Measurements from ENCODE around the gene SLC45A3. TPM values are rescaled to one million over a fixed set of nuclear protein-coding genes. Genes with fewer than 3 reads are reported as not detected.

The SLC45A3 gene
- polyA plus RNA-seq, 1 donor from 2014 or later = 0.53 TPM

DNA sequence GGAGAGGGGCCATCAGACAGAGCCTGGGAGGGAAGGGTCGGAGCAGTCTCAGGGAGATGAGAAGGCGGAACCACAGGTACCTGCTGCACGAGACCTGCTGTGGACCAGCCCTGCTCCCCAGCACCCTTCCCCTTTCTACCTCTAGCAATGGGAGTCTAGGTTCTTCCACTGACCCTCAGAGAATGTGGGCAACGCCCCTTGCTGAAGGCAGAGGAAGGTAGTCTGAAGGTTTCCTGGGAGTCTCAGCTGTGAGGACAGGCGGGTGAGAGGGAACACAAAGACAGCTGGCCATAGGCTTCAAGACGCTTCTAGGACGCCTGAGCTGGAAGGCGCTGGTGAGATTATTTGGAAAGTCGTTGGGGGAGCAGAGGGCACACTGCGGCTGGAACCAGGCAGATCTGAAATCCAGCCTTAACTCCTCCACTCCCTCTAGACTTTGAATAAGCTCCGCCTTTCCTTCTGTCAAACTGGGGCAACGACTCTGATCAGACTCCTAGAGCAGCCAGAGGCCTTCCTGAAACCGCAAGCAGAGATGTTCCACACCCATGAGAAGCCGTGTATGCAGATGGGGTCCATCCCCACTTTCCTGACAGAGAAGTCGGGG, 18.1 kb downstream of the SLC45A3 start:
- H3K9ac ChIP-seq (ENCODE audit: low read length) = no peak overlapping the region
- H2AFZ ChIP-seq (ENCODE audit: low read depth, low read length) = no peak overlapping the region
- H3K36me3 ChIP-seq (ENCODE audit: insufficient read depth, low read length) = no peaks in the 10 kb centered on the region
- H3K27ac ChIP-seq (ENCODE audit: low read length) = no peak overlapping the region
- no peaks in the 10 kb centered on the region for H3F3A ChIP-seq (ENCODE audit: insufficient read depth, low read length, poor library complexity, severe bottlenecking)
- H3K79me2 ChIP-seq (replicated peaks; ENCODE audit: insufficient read depth, low read length) = no peaks in the 10 kb centered on the region
- no peaks in the 10 kb centered on the region for H3K9me3 ChIP-seq (ENCODE audit: low read length)
- no peak overlapping the region for H3K4me3 ChIP-seq (ENCODE audit: low read length)
- H4K20me1 ChIP-seq (ENCODE audit: insufficient read depth) = no peaks in the 10 kb centered on the region
- no peaks in the 10 kb centered on the region for H3K27me3 ChIP-seq (ENCODE audit: insufficient read depth, low read depth, low read length)
- H3K4me2 ChIP-seq (ENCODE audit: low read length) = no peak overlapping the region
- no peak for TF ChIP-seq EZH2 (IDR thresholded peaks at IDR 0.05; ENCODE audit: borderline replicate concordance, insufficient read depth, low read length, poor library complexity, severe bottlenecking)
- TF ChIP-seq POLR2AphosphoS5 (IDR thresholded peaks at IDR 0.05) = no peak
- TF ChIP-seq SMC3 (conservative IDR thresholded peaks at IDR 0.05; ENCODE audit: poor library complexity) = no peak
- no peaks in the 10 kb centered on the region for H3K9me2 ChIP-seq (ENCODE audit: insufficient read depth, low read length)

DNA sequence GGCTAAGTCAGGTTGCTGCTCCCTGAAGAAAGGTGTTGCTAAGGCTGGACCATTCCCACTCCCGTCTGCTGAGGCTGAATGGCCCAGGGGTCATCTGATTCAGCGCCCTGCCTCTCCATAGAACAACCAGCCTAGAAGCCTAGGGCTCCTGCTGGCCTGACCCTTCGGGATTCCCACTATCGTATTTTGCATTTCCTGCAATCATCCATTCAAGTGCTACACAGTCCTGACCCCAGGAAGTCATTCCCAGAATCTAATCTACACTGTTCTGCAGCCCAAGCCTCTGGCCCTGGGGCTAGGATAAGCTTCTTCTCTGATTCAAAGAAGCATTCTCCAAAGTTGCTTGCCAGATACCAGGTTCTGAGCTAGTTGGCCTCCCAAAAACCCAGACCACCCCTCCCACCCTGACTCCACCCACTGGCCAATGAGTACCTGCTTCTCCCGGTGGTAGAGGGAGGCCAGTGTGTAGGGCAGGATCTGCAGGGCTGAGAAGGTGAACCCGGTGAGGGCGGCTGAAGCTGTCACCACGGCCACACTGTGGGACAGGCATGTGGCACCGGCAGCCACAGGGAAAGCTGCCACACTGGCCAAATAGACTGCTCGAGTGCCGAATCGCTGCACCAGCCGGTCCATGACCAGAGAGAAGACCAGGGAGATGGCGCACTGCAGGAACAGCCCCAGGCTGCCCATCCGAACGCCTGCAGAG, 18.7 kb downstream of the SLC45A3 start:
- no peak overlapping the region for H3K9ac ChIP-seq (ENCODE audit: low read length)
- H3K9me2 ChIP-seq (ENCODE audit: insufficient read depth, low read length) = no peaks in the 10 kb centered on the region
- H3K36me3 ChIP-seq (ENCODE audit: insufficient read depth, low read length) = no peaks in the 10 kb centered on the region
- no peaks in the 10 kb centered on the region for H3K27me3 ChIP-seq (ENCODE audit: insufficient read depth, low read depth, low read length)
- no peak overlapping the region for H3K27ac ChIP-seq (ENCODE audit: low read length)
- H3K4me2 ChIP-seq (ENCODE audit: low read length) = no peak overlapping the region
- no peaks in the 10 kb centered on the region for H3K9me3 ChIP-seq (ENCODE audit: low read length)
- H3K4me3 ChIP-seq (ENCODE audit: low read length) = no peak overlapping the region
- TF ChIP-seq RAD21 (conservative IDR thresholded peaks at IDR 0.05) (no peak), TAF1 (IDR thresholded peaks at IDR 0.05; ENCODE audit: low read depth) (no peak), SMC3 (conservative IDR thresholded peaks at IDR 0.05; ENCODE audit: poor library complexity) (no peak), EZH2 (IDR thresholded peaks at IDR 0.05; ENCODE audit: borderline replicate concordance, insufficient read depth, low read length, poor library complexity, severe bottlenecking) (no peak), POLR2AphosphoS5 (IDR thresholded peaks at IDR 0.05) (no peak), EP300 (conservative IDR thresholded peaks at IDR 0.05; ENCODE audit: poor library complexity, severe bottlenecking) (no peak), MXI1 (conservative IDR thresholded peaks at IDR 0.05; ENCODE audit: poor library complexity, severe bottlenecking) (no peak)
- TF ChIP-seq, protein P1, sequence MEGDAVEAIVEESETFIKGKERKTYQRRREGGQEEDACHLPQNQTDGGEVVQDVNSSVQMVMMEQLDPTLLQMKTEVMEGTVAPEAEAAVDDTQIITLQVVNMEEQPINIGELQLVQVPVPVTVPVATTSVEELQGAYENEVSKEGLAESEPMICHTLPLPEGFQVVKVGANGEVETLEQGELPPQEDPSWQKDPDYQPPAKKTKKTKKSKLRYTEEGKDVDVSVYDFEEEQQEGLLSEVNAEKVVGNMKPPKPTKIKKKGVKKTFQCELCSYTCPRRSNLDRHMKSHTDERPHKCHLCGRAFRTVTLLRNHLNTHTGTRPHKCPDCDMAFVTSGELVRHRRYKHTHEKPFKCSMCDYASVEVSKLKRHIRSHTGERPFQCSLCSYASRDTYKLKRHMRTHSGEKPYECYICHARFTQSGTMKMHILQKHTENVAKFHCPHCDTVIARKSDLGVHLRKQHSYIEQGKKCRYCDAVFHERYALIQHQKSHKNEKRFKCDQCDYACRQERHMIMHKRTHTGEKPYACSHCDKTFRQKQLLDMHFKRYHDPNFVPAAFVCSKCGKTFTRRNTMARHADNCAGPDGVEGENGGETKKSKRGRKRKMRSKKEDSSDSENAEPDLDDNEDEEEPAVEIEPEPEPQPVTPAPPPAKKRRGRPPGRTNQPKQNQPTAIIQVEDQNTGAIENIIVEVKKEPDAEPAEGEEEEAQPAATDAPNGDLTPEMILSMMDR (IDR thresholded peaks at IDR 0.05; ENCODE audit: poor library complexity, severe bottlenecking) = no peak
- TF ChIP-seq, protein P2, sequence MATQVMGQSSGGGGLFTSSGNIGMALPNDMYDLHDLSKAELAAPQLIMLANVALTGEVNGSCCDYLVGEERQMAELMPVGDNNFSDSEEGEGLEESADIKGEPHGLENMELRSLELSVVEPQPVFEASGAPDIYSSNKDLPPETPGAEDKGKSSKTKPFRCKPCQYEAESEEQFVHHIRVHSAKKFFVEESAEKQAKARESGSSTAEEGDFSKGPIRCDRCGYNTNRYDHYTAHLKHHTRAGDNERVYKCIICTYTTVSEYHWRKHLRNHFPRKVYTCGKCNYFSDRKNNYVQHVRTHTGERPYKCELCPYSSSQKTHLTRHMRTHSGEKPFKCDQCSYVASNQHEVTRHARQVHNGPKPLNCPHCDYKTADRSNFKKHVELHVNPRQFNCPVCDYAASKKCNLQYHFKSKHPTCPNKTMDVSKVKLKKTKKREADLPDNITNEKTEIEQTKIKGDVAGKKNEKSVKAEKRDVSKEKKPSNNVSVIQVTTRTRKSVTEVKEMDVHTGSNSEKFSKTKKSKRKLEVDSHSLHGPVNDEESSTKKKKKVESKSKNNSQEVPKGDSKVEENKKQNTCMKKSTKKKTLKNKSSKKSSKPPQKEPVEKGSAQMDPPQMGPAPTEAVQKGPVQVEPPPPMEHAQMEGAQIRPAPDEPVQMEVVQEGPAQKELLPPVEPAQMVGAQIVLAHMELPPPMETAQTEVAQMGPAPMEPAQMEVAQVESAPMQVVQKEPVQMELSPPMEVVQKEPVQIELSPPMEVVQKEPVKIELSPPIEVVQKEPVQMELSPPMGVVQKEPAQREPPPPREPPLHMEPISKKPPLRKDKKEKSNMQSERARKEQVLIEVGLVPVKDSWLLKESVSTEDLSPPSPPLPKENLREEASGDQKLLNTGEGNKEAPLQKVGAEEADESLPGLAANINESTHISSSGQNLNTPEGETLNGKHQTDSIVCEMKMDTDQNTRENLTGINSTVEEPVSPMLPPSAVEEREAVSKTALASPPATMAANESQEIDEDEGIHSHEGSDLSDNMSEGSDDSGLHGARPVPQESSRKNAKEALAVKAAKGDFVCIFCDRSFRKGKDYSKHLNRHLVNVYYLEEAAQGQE (IDR thresholded peaks at IDR 0.05; ENCODE audit: borderline replicate concordance) = no peak
- no peaks in the 10 kb centered on the region for H4K20me1 ChIP-seq (ENCODE audit: insufficient read depth)
- no peak overlapping the region for H2AFZ ChIP-seq (ENCODE audit: low read depth, low read length)
- H3F3A ChIP-seq (ENCODE audit: insufficient read depth, low read length, poor library complexity, severe bottlenecking) = no peaks in the 10 kb centered on the region
- H3K79me2 ChIP-seq (replicated peaks; ENCODE audit: insufficient read depth, low read length) = no peaks in the 10 kb centered on the region
